ENCODE results near the gene CDPF1.

The CDPF1 gene

GRCh38 chr22:46224044-46224897, 25.8 kb downstream of the CDPF1 start:
- no peak for DNase-seq (ENCODE audit: low read depth)
- no peak overlapping the region for H3K4me3 ChIP-seq (ENCODE audit: low read depth, low read length)
- no peak for TF ChIP-seq CTCF (conservative IDR thresholded peaks at IDR 0.05; ENCODE audit: low read depth, low read length)

GRCh38 chr22:46220921-46221320, 29.2 kb downstream of the CDPF1 start:
- DNase-seq (ENCODE audit: low read depth): peak; percentile 52
- H3K4me3 ChIP-seq (ENCODE audit: low read depth, low read length): no peak overlapping the region
- TF ChIP-seq CTCF (conservative IDR thresholded peaks at IDR 0.05; ENCODE audit: low read depth, low read length): no peak

GRCh38 chr22:46219636-46220035, 30.5 kb downstream of the CDPF1 start:
- no peak overlapping the region for H3K4me3 ChIP-seq (ENCODE audit: low read depth, low read length)
- TF ChIP-seq CTCF (conservative IDR thresholded peaks at IDR 0.05; ENCODE audit: low read depth, low read length): no peak
- DNase-seq (ENCODE audit: low read depth): no peak

- TF ChIP-seq CTCF (conservative IDR thresholded peaks at IDR 0.05; ENCODE audit: low read depth, low read length): no peak
- DNase-seq (ENCODE audit: low read depth): no peak
- no peak overlapping the region for H3K4me3 ChIP-seq (ENCODE audit: low read depth, low read length)
Observed at GRCh38 chr22:46214616-46215015, 35.5 kb downstream of the CDPF1 start.

- H3K4me3 ChIP-seq (ENCODE audit: low read depth, low read length): no peak overlapping the region
- no peak for DNase-seq (ENCODE audit: low read depth)
- no peak for TF ChIP-seq CTCF (conservative IDR thresholded peaks at IDR 0.05; ENCODE audit: low read depth, low read length)
Observed at GRCh38 chr22:46214149-46214548, 35.9 kb downstream of the CDPF1 start.

GRCh38 chr22:46213052-46213451, 37.0 kb downstream of the CDPF1 start:
- DNase-seq (ENCODE audit: low read depth): no peak
- H3K4me3 ChIP-seq (ENCODE audit: low read depth, low read length): no peak overlapping the region
- no peak for TF ChIP-seq CTCF (conservative IDR thresholded peaks at IDR 0.05; ENCODE audit: low read depth, low read length)

GRCh38 chr22:46212195-46212594, 37.9 kb downstream of the CDPF1 start:
- no peak for DNase-seq (ENCODE audit: low read depth)
- no peak for TF ChIP-seq CTCF (conservative IDR thresholded peaks at IDR 0.05; ENCODE audit: low read depth, low read length)
- no peak overlapping the region for H3K4me3 ChIP-seq (ENCODE audit: low read depth, low read length)
